ENCODE data around the gene TK2. TPM values are rescaled to one million over a fixed set of nuclear protein-coding genes. Genes with fewer than 3 reads are reported as not detected.

Gene TK2
- total RNA-seq, 1 donor, result 73.5 TPM

DNA sequence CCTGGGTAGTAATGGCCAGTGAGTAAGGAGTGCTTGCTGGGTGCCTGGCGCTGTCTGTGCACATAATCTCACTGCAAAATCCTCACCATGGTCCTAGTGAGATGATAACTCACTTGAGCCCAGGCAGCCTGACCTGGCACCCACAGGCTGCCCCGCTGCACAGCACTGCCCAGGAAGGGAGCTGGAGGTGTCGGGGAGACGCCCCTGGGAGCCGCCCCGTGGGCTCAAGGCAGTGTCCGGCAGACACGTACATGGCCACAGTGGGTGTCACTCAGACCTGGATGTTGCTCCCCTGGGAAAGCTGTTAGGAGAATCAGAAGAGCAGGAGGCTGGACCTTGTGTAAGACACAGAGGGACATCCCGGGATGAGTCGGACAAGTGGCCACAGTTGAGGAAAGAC lies 78.7 kb downstream of the TK2 start:
- Histone ChIP-seq H3K4me2 (ENCODE audit: insufficient read depth, low read length) (no peak overlapping the region), H3K79me2 (ENCODE audit: insufficient read depth, low read length) (no peaks in the 10 kb centered on the region), H2AFZ (ENCODE audit: low read length) (no peak overlapping the region), H3K27ac (ENCODE audit: low read depth, low read length) (no peak overlapping the region), H3K27me3 (ENCODE audit: insufficient read depth, low read length) (peaks cover 15% of the 10 kb centered on the region), H3K36me3 (ENCODE audit: insufficient read depth, low read length) (no peaks in the 10 kb centered on the region), H4K20me1 (ENCODE audit: insufficient read depth, low read length) (no peaks in the 10 kb centered on the region), H3K4me1 (ENCODE audit: insufficient read depth, low read length) (no peaks in the 10 kb centered on the region), H3K9me3 (ENCODE audit: low read depth, low read length) (no peaks in the 10 kb centered on the region), H3K4me3 (ENCODE audit: insufficient read depth, low read length) (no peak overlapping the region)
- DNase-seq (ENCODE audit: insufficient read length, low spot score, missing footprints), result peak; percentile 21
- TF ChIP-seq, protein P1, sequence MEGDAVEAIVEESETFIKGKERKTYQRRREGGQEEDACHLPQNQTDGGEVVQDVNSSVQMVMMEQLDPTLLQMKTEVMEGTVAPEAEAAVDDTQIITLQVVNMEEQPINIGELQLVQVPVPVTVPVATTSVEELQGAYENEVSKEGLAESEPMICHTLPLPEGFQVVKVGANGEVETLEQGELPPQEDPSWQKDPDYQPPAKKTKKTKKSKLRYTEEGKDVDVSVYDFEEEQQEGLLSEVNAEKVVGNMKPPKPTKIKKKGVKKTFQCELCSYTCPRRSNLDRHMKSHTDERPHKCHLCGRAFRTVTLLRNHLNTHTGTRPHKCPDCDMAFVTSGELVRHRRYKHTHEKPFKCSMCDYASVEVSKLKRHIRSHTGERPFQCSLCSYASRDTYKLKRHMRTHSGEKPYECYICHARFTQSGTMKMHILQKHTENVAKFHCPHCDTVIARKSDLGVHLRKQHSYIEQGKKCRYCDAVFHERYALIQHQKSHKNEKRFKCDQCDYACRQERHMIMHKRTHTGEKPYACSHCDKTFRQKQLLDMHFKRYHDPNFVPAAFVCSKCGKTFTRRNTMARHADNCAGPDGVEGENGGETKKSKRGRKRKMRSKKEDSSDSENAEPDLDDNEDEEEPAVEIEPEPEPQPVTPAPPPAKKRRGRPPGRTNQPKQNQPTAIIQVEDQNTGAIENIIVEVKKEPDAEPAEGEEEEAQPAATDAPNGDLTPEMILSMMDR (IDR thresholded peaks at IDR 0.05; ENCODE audit: extremely low read depth, low read depth, low read length), result no peak

DNA sequence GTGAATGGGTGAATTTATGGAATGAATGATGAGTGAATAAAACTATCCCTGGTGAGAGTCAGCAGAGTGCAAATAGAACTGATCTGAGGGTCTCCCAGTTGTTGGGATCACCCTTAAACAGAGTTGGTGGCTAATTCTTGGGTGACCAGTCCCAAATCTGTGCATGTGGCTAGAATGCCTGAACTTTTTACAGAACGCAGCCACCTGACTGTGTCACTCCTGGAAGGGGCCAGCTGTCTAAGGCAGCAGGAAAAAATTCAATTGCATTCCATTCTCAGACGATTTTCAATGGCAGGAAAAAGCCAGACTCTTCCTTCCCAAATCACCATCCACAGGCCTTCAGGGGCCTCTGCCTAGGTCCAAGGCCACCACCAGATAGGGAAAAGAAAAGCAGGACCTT lies 79.4 kb downstream of the TK2 start:
- H3K27ac ChIP-seq (ENCODE audit: low read depth, low read length), result no peak overlapping the region
- no peaks in the 10 kb centered on the region for H3K79me2 ChIP-seq (ENCODE audit: insufficient read depth, low read length)
- H3K4me1 ChIP-seq (ENCODE audit: insufficient read depth, low read length), result no peaks in the 10 kb centered on the region
- H3K4me2 ChIP-seq (ENCODE audit: insufficient read depth, low read length), result no peak overlapping the region
- no peaks in the 10 kb centered on the region for H3K9me3 ChIP-seq (ENCODE audit: low read depth, low read length)
- H3K36me3 ChIP-seq (ENCODE audit: insufficient read depth, low read length), result no peaks in the 10 kb centered on the region
- peaks cover 15% of the 10 kb centered on the region for H3K27me3 ChIP-seq (ENCODE audit: insufficient read depth, low read length)
- TF ChIP-seq, protein P1 (IDR thresholded peaks at IDR 0.05; ENCODE audit: extremely low read depth, low read depth, low read length), result no peak
- H3K4me3 ChIP-seq (ENCODE audit: insufficient read depth, low read length), result no peak overlapping the region
- DNase-seq (ENCODE audit: insufficient read length, low spot score, missing footprints), result peak; percentile 57
- H4K20me1 ChIP-seq (ENCODE audit: insufficient read depth, low read length), result no peaks in the 10 kb centered on the region
- no peak overlapping the region for H2AFZ ChIP-seq (ENCODE audit: low read length)

DNA sequence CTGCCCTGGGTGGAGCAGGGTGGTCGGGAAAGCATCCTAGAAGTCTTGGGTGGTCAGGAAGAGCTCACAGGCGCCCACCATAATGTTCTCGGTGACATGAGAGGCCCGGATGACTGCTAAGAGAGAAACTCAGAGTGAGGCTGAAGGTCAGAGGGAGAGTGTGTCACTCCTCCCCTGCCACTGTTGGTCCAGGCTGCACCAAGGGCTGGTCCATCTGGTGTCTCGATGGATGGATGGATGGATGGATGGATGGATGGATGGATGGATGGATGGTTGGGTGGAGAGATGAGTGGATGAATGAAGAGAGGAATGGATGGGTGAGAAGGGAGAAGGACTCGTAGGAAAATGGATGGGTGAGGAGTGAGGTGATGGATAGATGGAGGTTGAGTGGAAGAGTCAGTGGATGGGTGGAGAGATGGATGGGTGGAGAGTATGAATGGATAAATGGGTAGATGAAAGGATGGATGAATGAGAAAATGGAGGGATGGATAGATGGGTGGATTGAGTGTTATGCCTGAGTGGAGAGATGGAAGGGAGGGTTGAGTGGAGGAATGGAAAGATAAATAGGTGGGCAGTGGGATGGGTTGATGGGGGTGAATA lies 79.9 kb downstream of the TK2 start:
- TF ChIP-seq, protein P1 (IDR thresholded peaks at IDR 0.05; ENCODE audit: extremely low read depth, low read depth, low read length), result no peak
- H3K36me3 ChIP-seq (ENCODE audit: insufficient read depth, low read length), result no peaks in the 10 kb centered on the region
- no peak overlapping the region for H2AFZ ChIP-seq (ENCODE audit: low read length)
- DNase-seq (ENCODE audit: insufficient read length, low spot score, missing footprints), result peak; percentile 64
- no peak overlapping the region for H3K4me2 ChIP-seq (ENCODE audit: insufficient read depth, low read length)
- no peaks in the 10 kb centered on the region for H4K20me1 ChIP-seq (ENCODE audit: insufficient read depth, low read length)
- no peaks in the 10 kb centered on the region for H3K79me2 ChIP-seq (ENCODE audit: insufficient read depth, low read length)
- peaks cover 12% of the 10 kb centered on the region for H3K27me3 ChIP-seq (ENCODE audit: insufficient read depth, low read length)
- H3K4me3 ChIP-seq (ENCODE audit: insufficient read depth, low read length), result no peak overlapping the region
- H3K27ac ChIP-seq (ENCODE audit: low read depth, low read length), result no peak overlapping the region
- H3K4me1 ChIP-seq (ENCODE audit: insufficient read depth, low read length), result no peaks in the 10 kb centered on the region
- H3K9me3 ChIP-seq (ENCODE audit: low read depth, low read length), result no peaks in the 10 kb centered on the region

DNA sequence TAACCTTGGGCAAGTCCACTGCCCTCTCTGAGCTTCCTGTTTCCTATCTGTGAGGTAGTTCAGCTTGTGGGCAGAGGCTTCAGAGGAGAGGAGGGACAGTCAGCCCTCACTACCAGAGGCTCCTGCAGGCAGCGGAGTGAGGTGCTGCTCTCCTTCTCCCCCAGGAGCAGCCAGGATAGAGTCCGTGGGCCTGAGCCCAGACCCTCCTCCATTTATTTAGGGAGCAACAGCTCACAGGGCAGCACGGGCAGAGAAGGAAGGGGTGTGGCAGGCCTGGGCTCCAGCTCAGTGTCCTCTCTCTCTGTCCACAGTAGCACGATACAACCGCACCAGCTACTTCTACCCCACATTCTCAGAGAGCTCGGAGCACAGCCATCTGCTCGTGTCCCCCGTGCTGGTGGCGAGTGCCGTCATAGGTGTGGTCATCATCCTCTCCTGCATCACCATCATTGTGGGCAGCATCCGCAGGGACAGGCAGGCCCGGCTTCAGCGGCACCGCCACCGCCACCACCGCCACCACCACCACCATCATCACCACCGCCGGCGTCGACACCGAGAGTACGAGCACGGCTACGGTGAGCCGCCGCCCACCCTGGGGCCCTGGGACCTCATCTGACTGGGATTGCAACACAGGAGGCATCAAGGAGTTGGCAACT lies 80.5 kb downstream of the TK2 start:
- Histone ChIP-seq H3K4me3 (ENCODE audit: insufficient read depth, low read length) (no peak overlapping the region), H3K9me3 (ENCODE audit: low read depth, low read length) (no peaks in the 10 kb centered on the region), H3K4me1 (ENCODE audit: insufficient read depth, low read length) (no peaks in the 10 kb centered on the region), H4K20me1 (ENCODE audit: insufficient read depth, low read length) (no peaks in the 10 kb centered on the region), H3K79me2 (ENCODE audit: insufficient read depth, low read length) (no peaks in the 10 kb centered on the region), H3K27ac (ENCODE audit: low read depth, low read length) (no peak overlapping the region), H3K4me2 (ENCODE audit: insufficient read depth, low read length) (no peak overlapping the region), H2AFZ (ENCODE audit: low read length) (no peak overlapping the region), H3K27me3 (ENCODE audit: insufficient read depth, low read length) (peaks cover 13% of the 10 kb centered on the region), H3K36me3 (ENCODE audit: insufficient read depth, low read length) (no peaks in the 10 kb centered on the region)
- TF ChIP-seq, protein P1 (IDR thresholded peaks at IDR 0.05; ENCODE audit: extremely low read depth, low read depth, low read length), result no peak
- DNase-seq (ENCODE audit: insufficient read length, low spot score, missing footprints), result peak; percentile 39
